HepG2 (cell line): Measurements from ENCODE around the gene GHRHR. TPM values are rescaled to one million over a fixed set of nuclear protein-coding genes. Genes with fewer than 3 reads are reported as not detected.

Experiments used
- ATAC-seq: fragments of 200-7000 bp; cut with Tn5 transposase; 3 replicates; pipeline ENCODE4 v1.9.1; 2020; ENCODE audit warnings: mild to moderate bottlenecking, moderate library complexity
- BruUV-seq: library from RNA; stranded (reverse); fragments of 400-500 nt; replicated peaks from 2 replicates; lab custom pipeline; 2021; lab: Mats Ljungman, UMichigan
- CTCF ChIA-PET: fragments of 300-600 bp; formaldehyde crosslinking; extraction: SDS; loops from one replicate; lab custom pipeline; 2021; ENCODE audit warnings: low total read pairs, inconsistent platforms, low intra/inter-chr PET ratio; lab: Yijun Ruan, JAX
- POLR2A ChIA-PET: fragments of 350-600 bp; sonication (Branson Sonifier 250); formaldehyde crosslinking; loops from one replicate; lab custom pipeline; 2020; ENCODE audit warnings: antibody characterized with exemption, inconsistent platforms; lab: Yijun Ruan, JAX
- DNase-seq: peaks from one replicate; pipeline ENCODE4 v3.0.0-alpha.2; 2015; ENCODE audit warnings: low spot score
- FAIRE-seq: peaks from 3 replicates; lab custom pipeline; 2011; peaks lifted over from hg19 to GRCh38; lab: Jason Lieb, UNC
- H2AFZ ChIP-seq: one replicate; pipeline ENCODE4 v1.6.1; 2011; ENCODE audit warnings: low read length, inconsistent platforms
- H3K27ac ChIP-seq: fragments of 300-600 bp; 3 replicates; pipeline ENCODE4 v1.8.0; 2011; ENCODE audit warnings: mixed run types, mild to moderate bottlenecking, mixed read lengths, low read length, inconsistent platforms; ENCODE audit not compliant: insufficient read depth; ENCODE audit errors: extremely low read length
- H3K27me3 ChIP-seq, 2 experiments: fragments of 200-600 bp in 1 of 2; 2 replicates in 1 of 2; 3 replicates in 1 of 2; pipeline versions ENCODE4 v1.6.0 to v1.8.0; 2011; ENCODE audit warnings: low read length in 2 of 2, mild to moderate bottlenecking in 2 of 2, moderate library complexity in 2 of 2, inconsistent platforms in 1 of 2; ENCODE audit not compliant: insufficient read depth in 2 of 2, control insufficient read depth in 1 of 2
- H3K36me3 ChIP-seq, 2 experiments: fragments of 200-600 bp in 1 of 2; replicated peaks in 1 of 2; 2 replicates in 1 of 2; 3 replicates in 1 of 2; pipeline versions ENCODE4 v1.5.1 to v1.8.0; 2011; ENCODE audit warnings: low read length in 2 of 2, inconsistent platforms in 1 of 2; ENCODE audit not compliant: insufficient read depth in 2 of 2, control insufficient read depth in 1 of 2
- H3K4me1 ChIP-seq: 2 replicates; pipeline ENCODE4 v1.5.1; 2012; ENCODE audit warnings: low read length, inconsistent platforms; ENCODE audit not compliant: insufficient read depth
- H3K4me2 ChIP-seq: 2 replicates; pipeline ENCODE4 v1.6.0; 2011; ENCODE audit warnings: low read depth, low read length, inconsistent platforms
- H3K4me3 ChIP-seq, 3 experiments: fragments of 200-600 bp in 1 of 3; sonication (generic), shearing (Covaris generic) in 1 of 3; replicated peaks in 1 of 3; 2 replicates each; pipeline ENCODE4 v1.5.1; 2011 to 2016; ENCODE audit warnings: low read length in 3 of 3, inconsistent platforms in 2 of 3, low read depth in 2 of 3, mild to moderate bottlenecking in 2 of 3, control low read depth in 1 of 3, mixed read lengths in 1 of 3; ENCODE audit not compliant: insufficient read depth in 1 of 3
- H3K79me2 ChIP-seq: one replicate; pipeline ENCODE4 v1.6.1; 2011; ENCODE audit warnings: low read length, inconsistent platforms; ENCODE audit not compliant: insufficient read depth
- H3K9ac ChIP-seq: 2 replicates; pipeline ENCODE4 v1.6.0; 2011; ENCODE audit warnings: mild to moderate bottlenecking, low read depth, low read length, inconsistent platforms; ENCODE audit not compliant: insufficient read depth
- H3K9me3 ChIP-seq: 2 replicates; pipeline ENCODE4 v1.5.1; 2012; ENCODE audit warnings: mild to moderate bottlenecking, low read length
- H4K20me1 ChIP-seq: 2 replicates; pipeline ENCODE4 v1.6.0; 2011; ENCODE audit warnings: inconsistent platforms, mild to moderate bottlenecking, low read length, moderate library complexity; ENCODE audit not compliant: insufficient read depth
- ATAD3A ChIP-seq: sonication (generic); formaldehyde crosslinking; IDR thresholded peaks from 2 replicates; pipeline ENCODE4 v1.4.0; 2020; ENCODE audit warnings: missing genetic modification reagents
- ETS1 ChIP-seq: sonication (generic); formaldehyde crosslinking; IDR thresholded peaks from 2 replicates; pipeline ENCODE4 v1.4.0; 2020; ENCODE audit warnings: missing genetic modification reagents
- GLI4 ChIP-seq: sonication (generic); formaldehyde crosslinking; IDR thresholded peaks from 2 replicates; pipeline ENCODE4 v1.5.1; 2020; ENCODE audit warnings: missing genetic modification reagents, mild to moderate bottlenecking, moderate library complexity, borderline replicate concordance
- HNF1B ChIP-seq: sonication (generic); formaldehyde crosslinking; IDR thresholded peaks from 2 replicates; pipeline ENCODE4 v1.5.1; 2020; ENCODE audit warnings: mild to moderate bottlenecking, moderate library complexity, missing genetic modification reagents
- HNF4A ChIP-seq: sonication (generic); formaldehyde crosslinking; IDR thresholded peaks from 2 replicates; pipeline ENCODE4 v1.4.0; 2020; ENCODE audit warnings: missing genetic modification reagents
- IRX3 ChIP-seq: sonication (generic); formaldehyde crosslinking; IDR thresholded peaks from 2 replicates; pipeline ENCODE4 v1.8.1; 2023; ENCODE audit warnings: mild to moderate bottlenecking, low read depth, missing genetic modification reagents, borderline replicate concordance
- MXD4 ChIP-seq: IDR thresholded peaks from 2 replicates; pipeline ENCODE4 v1.6.1; 2016; ENCODE audit warnings: mild to moderate bottlenecking, missing biosample characterization, missing genetic modification reagents
- PLSCR1 ChIP-seq: sonication (generic); formaldehyde crosslinking; IDR thresholded peaks from 2 replicates; pipeline ENCODE4 v1.5.0; 2020; ENCODE audit warnings: missing genetic modification reagents, mild to moderate bottlenecking, borderline replicate concordance
- ZNF235 ChIP-seq: sonication (generic); formaldehyde crosslinking; IDR thresholded peaks from 2 replicates; pipeline ENCODE4 v1.8.1; 2023; ENCODE audit warnings: mild to moderate bottlenecking, missing genetic modification reagents, borderline replicate concordance
- ZNF784 ChIP-seq: sonication (generic); formaldehyde crosslinking; IDR thresholded peaks from 2 replicates; pipeline ENCODE4 v1.5.1; 2020; ENCODE audit warnings: missing genetic modification reagents, mild to moderate bottlenecking, borderline replicate concordance
- ZNF878 ChIP-seq: sonication (generic); formaldehyde crosslinking; IDR thresholded peaks from 2 replicates; pipeline ENCODE4 v1.8.1; 2023; ENCODE audit warnings: mild to moderate bottlenecking, missing genetic modification reagents, moderate library complexity
- WGBS: methylation state at CpG from one replicate; pipeline ENCODE4 v1.1.6; 2017; ENCODE audit warnings: low lambda C conversion rate; 5-methylcytosine and 5-hydroxymethylcytosine counted together
- in situ Hi-C: cut with HindIII; loops from 2 replicates; pipeline ENCODE4 v1.10.0; 2017; ENCODE audit warnings: low pct_unique_long_range_greater_than_20kb; ENCODE audit not compliant: extremely low pct_ligation_motif_present
- intact Hi-C: fragments of 100-400 bp; cut with micrococcal nuclease; formaldehyde crosslinking; loops from one replicate; pipeline ENCODE4 v1.10.0; 2022; ENCODE audit not compliant: unreplicated experiment
- polyA plus RNA-seq, 8 experiments: library from polyadenylated mRNA; depleted of rRNA in 3 of 8; stranded (reverse) in 7 of 8; unstranded in 1 of 8; fragments of >200 nt; fragmentation: Illumina TruSeq in 4 of 8; extraction: Trizol in 4 of 8; gene quantifications; 2 replicates each; pipeline versions ENCODE4 v1.2.1 to v1.2.3, GENCODE V29; 2011 to 2016; ENCODE audit warnings: low read depth in 4 of 8, missing spikeins in 1 of 8, mixed read lengths in 1 of 8; ENCODE audit not compliant: insufficient read depth in 1 of 8
- total RNA-seq, 5 experiments: library from RNA; depleted of rRNA; stranded (reverse); fragments of >200 nt; fragmentation: Illumina TruSeq; extraction: Trizol; gene quantifications; 2 replicates each; pipeline ENCODE4 v1.2.3, GENCODE V29; 2016; ENCODE audit warnings: low read depth in 1 of 5
- TF ChIP-seq, protein P1 (sequence below): sonication (generic); formaldehyde crosslinking; IDR thresholded peaks from 2 replicates; pipeline ENCODE4 v1.4.0; 2020; ENCODE audit warnings: missing genetic modification reagents; ENCODE audit errors: not compliant biosample characterization
- TF ChIP-seq, protein P2 (sequence below): sonication (generic); formaldehyde crosslinking; IDR thresholded peaks from 2 replicates; pipeline ENCODE4 v1.5.0; 2020; ENCODE audit warnings: mild to moderate bottlenecking, missing genetic modification reagents

GHRHR gene
- total and polyA plus RNA-seq, 2 of the 13 experiments (the other 11 are each of a cell fraction or from before 2014, with no cell fraction given): not detected

GRCh38 chr7:30975256-30975899 lies 11.6 kb downstream of the GHRHR start:
- Histone ChIP-seq H4K20me1 (no peaks in the 10 kb centered on the region), H2AFZ (no peak overlapping the region), H3K36me3 (no peaks in the 10 kb centered on the region), H3K9me3 (no peaks in the 10 kb centered on the region), H3K79me2 (no peaks in the 10 kb centered on the region), H3K4me3 (no peak overlapping the region), H3K4me1 (peaks cover 11% of the 10 kb centered on the region), H3K4me2 (peak overlapping the region; percentile 25; the same call in 1 of the 2 replicates), H3K27ac (no peak overlapping the region), H3K9ac (no peak overlapping the region), H3K27me3 (peaks cover 0 to 2% of the 10 kb centered on the region in 2 experiments; a peak in 1 of 5 replicates)
- TF ChIP-seq HNF4A: no peak
- no peak for TF ChIP-seq ZNF878 (CRISPR knock-in tag)
- no peak for TF ChIP-seq HNF1B
- no peak for TF ChIP-seq IRX3
- TF ChIP-seq, protein P1, sequence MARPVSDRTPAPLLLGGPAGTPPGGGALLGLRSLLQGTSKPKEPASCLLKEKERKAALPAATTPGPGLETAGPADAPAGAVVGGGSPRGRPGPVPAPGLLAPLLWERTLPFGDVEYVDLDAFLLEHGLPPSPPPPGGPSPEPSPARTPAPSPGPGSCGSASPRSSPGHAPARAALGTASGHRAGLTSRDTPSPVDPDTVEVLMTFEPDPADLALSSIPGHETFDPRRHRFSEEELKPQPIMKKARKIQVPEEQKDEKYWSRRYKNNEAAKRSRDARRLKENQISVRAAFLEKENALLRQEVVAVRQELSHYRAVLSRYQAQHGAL: no peak
- no peak for TF ChIP-seq ETS1 (CRISPR knock-in tag)
- TF ChIP-seq PLSCR1: no peak
- TF ChIP-seq, protein P2, sequence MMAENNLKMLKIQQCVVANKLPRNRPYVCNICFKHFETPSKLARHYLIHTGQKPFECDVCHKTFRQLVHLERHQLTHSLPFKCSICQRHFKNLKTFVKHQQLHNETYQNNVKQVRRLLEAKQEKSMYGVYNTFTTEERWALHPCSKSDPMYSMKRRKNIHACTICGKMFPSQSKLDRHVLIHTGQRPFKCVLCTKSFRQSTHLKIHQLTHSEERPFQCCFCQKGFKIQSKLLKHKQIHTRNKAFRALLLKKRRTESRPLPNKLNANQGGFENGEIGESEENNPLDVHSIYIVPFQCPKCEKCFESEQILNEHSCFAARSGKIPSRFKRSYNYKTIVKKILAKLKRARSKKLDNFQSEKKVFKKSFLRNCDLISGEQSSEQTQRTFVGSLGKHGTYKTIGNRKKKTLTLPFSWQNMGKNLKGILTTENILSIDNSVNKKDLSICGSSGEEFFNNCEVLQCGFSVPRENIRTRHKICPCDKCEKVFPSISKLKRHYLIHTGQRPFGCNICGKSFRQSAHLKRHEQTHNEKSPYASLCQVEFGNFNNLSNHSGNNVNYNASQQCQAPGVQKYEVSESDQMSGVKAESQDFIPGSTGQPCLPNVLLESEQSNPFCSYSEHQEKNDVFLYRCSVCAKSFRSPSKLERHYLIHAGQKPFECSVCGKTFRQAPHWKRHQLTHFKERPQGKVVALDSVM (CRISPR knock-in tag): no peak
- TF ChIP-seq ZNF784 (CRISPR knock-in tag): no peak
- TF ChIP-seq ZNF235: no peak
- no peak for TF ChIP-seq ATAD3A
- no peak for TF ChIP-seq GLI4 (CRISPR knock-in tag)
- no peak for TF ChIP-seq MXD4
- WGBS: 13% methylated on average over 5 of the region's 5 CpGs
- ChIA-PET CTCF (interaction anchor here (1.5 kb wide), 1 partner anchor 37 kb away, joined by 9 read pairs; no protein-coding TSS in a partner anchor), POLR2A (no interaction called here)
- DNase-seq (no peak), FAIRE-seq (no peak), ATAC-seq (no peak)
- BruUV-seq: no TSS peak
- in situ Hi-C loops: loop anchor here (5.0 to 25.0 kb wide), 2 partner anchors 173 to 762 kb away; no protein-coding TSS in a partner anchor
- intact Hi-C loops: no loop called here
